Measurements from ENCODE around the gene DDX23.

The DDX23 gene

DNA sequence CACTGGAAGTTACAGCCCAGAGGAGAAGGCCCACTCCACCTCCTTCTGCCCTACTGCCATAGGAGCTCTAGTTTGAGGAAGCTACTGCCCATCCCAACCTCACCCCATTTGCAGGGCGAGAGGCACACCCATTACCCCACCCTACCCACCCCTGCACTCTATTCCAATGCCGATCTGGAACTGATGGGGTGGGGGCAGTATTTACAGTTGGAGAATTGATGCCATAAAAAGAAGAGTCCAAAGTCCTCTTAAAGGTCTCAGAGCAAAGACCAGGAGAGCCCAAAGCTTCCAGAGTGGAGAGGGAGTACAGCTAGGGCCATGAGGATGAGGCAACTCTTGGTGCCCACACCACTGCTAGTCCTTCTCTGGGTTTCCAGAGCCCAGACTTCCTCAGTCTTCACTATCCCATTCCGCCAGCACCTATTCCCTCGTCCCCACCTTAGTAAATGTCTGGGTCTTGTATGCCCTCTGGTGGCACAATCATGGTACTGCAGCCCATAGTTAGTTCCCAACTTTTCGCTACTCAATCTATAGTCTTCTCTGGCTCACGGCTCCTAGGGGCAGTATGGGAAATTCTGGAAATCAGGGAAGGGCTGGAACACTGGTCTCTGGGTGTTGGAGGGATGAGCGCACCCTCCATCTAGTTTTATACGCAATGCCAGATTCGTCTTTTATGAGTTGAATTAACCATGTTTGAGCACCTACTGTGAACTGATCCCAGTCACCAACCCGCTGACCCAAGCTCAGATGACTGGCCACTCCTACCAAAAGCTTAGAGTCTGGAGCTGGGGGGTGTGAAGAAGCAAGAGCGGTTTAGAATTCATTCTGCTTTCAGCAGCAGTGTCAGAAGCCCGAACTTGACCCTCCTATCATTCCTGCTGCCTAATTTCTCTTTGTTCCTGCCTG lies 56.2 kb downstream of the DDX23 start:
- DNase-seq (ENCODE audit: low read depth in 2 of 2) = peak; percentile 57 to 66

DNA sequence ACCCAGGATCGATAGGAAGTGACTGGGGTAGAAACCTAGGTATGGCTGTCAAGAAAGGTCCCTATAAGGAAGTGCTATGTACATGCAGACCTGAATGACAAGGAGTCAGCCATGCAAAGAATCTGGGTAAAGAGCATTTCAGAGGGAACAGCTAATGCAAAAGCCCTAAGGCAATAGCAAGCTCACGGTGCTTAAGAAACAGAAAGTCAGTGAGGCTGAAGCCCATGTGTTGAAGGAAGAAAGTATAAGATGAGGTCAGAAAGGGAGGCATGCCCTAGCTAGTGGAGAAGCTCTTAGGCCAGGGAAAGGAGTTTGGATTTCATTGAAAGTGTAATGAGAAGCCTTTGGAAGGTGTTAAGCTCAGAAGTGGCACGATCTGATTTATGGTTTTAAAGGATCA lies 57.1 kb downstream of the DDX23 start:
- DNase-seq (ENCODE audit: low read depth in 2 of 2) = no peak

- DNase-seq (ENCODE audit: low read depth in 2 of 2) = no peak
These were observed 58.3 kb downstream of the DDX23 start for GRCh38 chr12:48793696-48794095.

- no peak for DNase-seq (ENCODE audit: low read depth in 2 of 2)
These were observed 62.1 kb downstream of the DDX23 start for GRCh38 chr12:48789858-48790326.

GRCh38 chr12:48788854-48789775 lies 62.8 kb downstream of the DDX23 start, which contains the start of gene ADCY6:
TSS of gene ADCY6 (minus strand) at chr12:48789089. CDS start at chr12:48783434, 5,655 bp downstream.
- DNase-seq (ENCODE audit: low read depth in 2 of 2) = peak; percentile 21 to 36

GRCh38 chr12:48788524-48788853 lies 63.5 kb downstream of the DDX23 start:
- DNase-seq (ENCODE audit: low read depth in 2 of 2) = no peak

DNA sequence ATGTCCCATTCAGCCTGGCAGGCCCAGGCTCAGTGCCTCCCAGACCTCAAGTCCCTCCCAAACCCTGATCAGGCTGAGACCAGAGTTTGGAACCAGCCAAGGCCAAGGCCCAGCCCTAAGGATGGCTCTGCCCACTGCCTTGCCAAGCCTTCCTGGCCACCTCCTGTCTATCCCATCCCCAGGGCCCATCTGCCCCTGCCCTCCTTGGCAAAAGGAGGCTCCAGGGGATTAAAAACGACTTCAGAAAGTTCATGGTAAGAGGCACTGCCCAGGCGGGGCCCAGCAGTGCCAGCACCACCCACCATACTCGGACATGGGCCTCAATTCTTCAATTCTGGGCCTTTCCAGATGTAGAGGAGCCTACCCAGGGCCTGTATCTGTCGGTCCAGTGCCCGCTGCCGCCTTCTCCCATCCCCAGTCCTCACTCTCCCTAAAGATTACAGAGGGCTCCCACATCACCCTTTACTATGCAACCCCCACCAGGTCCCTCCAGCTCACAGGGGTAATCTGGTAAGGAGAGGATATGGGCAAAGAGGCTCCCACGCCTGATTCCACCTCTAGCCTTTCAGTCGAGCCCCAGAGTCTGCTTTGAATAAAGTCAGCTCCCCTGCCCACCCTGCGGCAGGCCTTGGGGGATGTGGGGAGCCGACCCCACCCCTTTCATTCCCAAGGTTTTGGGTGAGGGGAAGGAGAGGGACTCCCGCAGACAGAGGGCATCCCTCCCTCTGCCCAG lies 64.0 kb downstream of the DDX23 start:
- no peak for DNase-seq (ENCODE audit: low read depth in 2 of 2)

GRCh38 chr12:48786591-48787544 lies 65.1 kb downstream of the DDX23 start:
- DNase-seq (ENCODE audit: low read depth in 2 of 2) = no peak

- no peak for DNase-seq (ENCODE audit: low read depth in 2 of 2)
These were observed 68.5 kb downstream of the DDX23 start for GRCh38 chr12:48783432-48783831.

DNA sequence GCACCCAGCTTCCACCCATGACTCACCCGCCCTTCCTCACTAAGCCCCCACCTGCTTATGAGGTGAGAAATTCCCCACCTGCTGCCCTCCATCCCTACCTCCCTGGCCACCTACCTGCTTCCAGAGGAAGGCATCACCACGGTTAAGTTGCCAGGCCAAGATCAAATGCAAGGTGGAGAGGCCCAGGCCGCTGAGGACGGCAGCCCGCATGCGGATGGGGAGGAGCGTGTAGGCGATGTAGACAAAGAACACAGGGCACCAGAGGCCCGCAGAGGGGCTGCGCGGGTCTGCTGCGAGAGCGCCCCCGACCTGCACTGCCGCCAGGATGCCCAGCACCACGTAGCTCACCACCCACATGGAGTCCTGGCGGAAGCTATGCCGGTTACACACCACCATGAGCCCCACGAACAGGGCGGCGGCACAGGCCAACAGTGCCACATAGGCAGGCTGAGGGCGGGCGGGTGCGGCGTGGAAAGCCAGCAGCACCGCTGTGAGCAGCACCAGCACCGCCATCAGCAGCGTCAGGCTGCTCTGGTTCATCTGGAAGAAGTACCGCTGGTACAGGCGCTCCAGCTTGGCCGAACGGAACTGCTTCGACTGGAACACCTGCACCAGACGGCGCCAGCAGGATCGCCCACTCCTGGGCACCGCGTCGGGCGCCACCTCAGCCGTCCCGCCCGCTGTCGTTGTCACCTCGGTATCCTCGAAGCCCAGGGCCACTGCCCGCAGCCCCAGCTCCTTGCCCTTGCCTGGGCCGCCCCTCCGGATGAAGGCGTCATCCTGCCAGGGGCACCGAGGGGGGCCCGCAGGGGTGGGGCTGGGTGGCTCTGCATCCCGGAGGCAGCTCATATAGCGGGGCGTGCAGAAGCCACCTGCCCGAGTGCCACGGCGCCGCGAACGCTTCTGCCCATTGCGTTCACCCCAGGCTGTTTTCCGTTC lies 69.2 kb downstream of the DDX23 start:
- no peak for DNase-seq (ENCODE audit: low read depth in 2 of 2)

GRCh38 chr12:48781750-48782456 lies 70.1 kb downstream of the DDX23 start:
- DNase-seq (ENCODE audit: low read depth in 2 of 2) = no peak

DNA sequence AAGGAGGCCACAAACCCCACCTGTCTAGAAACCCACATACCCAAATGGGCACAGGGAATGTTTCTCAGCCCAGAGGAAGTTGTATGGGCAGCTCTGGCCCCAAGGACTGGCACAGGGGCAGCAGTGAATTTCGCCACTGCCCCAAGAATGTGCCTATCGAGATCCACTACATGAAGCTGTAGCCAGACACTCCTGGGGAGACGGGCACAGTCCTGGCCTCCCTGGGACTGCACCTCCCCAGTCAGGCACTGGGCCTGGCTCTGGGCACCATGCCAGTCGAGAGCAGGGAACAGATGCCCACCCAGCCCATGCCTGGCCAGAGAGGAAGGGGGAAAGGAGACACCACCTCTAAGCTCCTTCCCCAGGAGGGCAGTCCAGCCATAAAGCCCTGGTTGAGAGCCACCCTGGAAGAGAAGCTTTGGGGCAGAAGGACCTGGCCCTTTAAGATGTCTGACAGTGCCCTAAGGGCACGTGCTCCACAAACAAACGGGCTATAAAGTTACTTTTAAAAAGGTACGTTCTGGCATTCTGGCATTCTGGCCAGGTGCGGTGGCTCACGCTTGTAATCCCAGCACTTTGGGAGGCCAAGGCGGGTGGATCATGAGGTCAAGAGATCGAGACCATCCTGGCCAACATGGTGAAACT lies 71.5 kb downstream of the DDX23 start:
- no peak for DNase-seq (ENCODE audit: low read depth in 2 of 2)

- DNase-seq (ENCODE audit: low read depth in 2 of 2) = peak; percentile 77 to 80
These were observed 72.1 kb downstream of the DDX23 start for GRCh38 chr12:48779869-48780268.

Data from fibroblast of skin of left quadriceps (primary cell).